DOHH2 (cell line): ENCODE results near the gene RAD23B.

ENCODE experiments used
- EZH2phosphoT487 ChIP-seq: fragments of 200-600 bp; sonication (generic); IDR thresholded peaks from 2 replicates; pipeline ENCODE4 v1.6.1; 2017; ENCODE audit warnings: borderline replicate concordance, mild to moderate bottlenecking, antibody characterized with exemption, low read length, moderate library complexity, mixed read lengths
- TF ChIP-seq, protein P1 (sequence below): fragments of 200-600 bp; sonication (generic); IDR thresholded peaks from one replicate; pipeline ENCODE4 v1.5.1; 2014; ENCODE audit warnings: antibody characterized with exemption, mild to moderate bottlenecking, low read depth, low read length; ENCODE audit not compliant: poor library complexity, severe bottlenecking

DNA sequence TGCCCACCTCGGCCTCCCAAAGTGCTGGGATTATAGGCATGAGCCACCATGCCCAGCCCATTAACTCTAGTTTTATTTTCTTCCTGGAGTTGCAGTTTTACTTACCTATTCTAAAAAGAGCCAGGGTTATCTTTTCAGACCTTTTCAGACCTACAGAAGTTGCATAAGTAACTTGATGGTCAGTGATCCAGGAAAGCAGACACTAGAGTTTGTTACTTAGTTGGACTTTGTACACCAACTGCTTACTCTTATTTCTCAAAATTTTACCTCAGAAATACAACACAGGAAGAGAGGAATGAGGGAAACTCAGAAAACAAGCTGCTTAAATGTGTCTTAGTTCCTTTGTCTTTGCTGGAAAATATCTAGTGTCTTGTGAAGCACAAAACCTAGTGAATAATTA is 25.4 kb downstream of the RAD23B start:
- TF ChIP-seq, protein P1, sequence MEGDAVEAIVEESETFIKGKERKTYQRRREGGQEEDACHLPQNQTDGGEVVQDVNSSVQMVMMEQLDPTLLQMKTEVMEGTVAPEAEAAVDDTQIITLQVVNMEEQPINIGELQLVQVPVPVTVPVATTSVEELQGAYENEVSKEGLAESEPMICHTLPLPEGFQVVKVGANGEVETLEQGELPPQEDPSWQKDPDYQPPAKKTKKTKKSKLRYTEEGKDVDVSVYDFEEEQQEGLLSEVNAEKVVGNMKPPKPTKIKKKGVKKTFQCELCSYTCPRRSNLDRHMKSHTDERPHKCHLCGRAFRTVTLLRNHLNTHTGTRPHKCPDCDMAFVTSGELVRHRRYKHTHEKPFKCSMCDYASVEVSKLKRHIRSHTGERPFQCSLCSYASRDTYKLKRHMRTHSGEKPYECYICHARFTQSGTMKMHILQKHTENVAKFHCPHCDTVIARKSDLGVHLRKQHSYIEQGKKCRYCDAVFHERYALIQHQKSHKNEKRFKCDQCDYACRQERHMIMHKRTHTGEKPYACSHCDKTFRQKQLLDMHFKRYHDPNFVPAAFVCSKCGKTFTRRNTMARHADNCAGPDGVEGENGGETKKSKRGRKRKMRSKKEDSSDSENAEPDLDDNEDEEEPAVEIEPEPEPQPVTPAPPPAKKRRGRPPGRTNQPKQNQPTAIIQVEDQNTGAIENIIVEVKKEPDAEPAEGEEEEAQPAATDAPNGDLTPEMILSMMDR: no peak
- no peak for TF ChIP-seq EZH2phosphoT487
